KOPT-K1 (cell line): ENCODE measurements around the gene HTR3E.
"Not testable (repeated sequence)": the region's sequence is repeated elsewhere in the genome, so short reads cannot be mapped to it uniquely, and the experiment has no call there.

Experiments
- H3K27ac ChIP-seq: fragments of 200-600 bp; sonication (generic); 2 replicates; pipeline ENCODE4 v1.5.1; 2016; ENCODE audit warnings: antibody characterized with exemption, mild to moderate bottlenecking, low read depth, low read length; ENCODE audit not compliant: poor library complexity, severe bottlenecking
- H3K36me3 ChIP-seq: fragments of 200-600 bp; sonication (generic); 2 replicates; pipeline ENCODE4 v1.5.1; 2017; ENCODE audit warnings: antibody characterized with exemption, mild to moderate bottlenecking, low read length, moderate library complexity; ENCODE audit not compliant: insufficient read depth
- H3K9me3 ChIP-seq: fragments of 200-600 bp; sonication (generic); 2 replicates; pipeline ENCODE4 v1.5.1; 2017; ENCODE audit warnings: antibody characterized with exemption, low read length, mild to moderate bottlenecking; ENCODE audit not compliant: insufficient read depth, poor library complexity, severe bottlenecking

The HTR3E gene, protein sequence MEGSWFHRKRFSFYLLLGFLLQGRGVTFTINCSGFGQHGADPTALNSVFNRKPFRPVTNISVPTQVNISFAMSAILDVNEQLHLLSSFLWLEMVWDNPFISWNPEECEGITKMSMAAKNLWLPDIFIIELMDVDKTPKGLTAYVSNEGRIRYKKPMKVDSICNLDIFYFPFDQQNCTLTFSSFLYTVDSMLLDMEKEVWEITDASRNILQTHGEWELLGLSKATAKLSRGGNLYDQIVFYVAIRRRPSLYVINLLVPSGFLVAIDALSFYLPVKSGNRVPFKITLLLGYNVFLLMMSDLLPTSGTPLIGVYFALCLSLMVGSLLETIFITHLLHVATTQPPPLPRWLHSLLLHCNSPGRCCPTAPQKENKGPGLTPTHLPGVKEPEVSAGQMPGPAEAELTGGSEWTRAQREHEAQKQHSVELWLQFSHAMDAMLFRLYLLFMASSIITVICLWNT

GRCh38 chr3:184096811-184097383, at the start of gene HTR3E:
TSS of gene HTR3E (plus strand) at chr3:184097064. CDS start at chr3:184097530, 466 bp downstream.
- H3K36me3 ChIP-seq = no peaks in the 10 kb centered on the region
- H3K27ac ChIP-seq = no peak within 1 kb of the TSS
- H3K9me3 ChIP-seq = peaks cover 15% of the 10 kb centered on the region

DNA sequence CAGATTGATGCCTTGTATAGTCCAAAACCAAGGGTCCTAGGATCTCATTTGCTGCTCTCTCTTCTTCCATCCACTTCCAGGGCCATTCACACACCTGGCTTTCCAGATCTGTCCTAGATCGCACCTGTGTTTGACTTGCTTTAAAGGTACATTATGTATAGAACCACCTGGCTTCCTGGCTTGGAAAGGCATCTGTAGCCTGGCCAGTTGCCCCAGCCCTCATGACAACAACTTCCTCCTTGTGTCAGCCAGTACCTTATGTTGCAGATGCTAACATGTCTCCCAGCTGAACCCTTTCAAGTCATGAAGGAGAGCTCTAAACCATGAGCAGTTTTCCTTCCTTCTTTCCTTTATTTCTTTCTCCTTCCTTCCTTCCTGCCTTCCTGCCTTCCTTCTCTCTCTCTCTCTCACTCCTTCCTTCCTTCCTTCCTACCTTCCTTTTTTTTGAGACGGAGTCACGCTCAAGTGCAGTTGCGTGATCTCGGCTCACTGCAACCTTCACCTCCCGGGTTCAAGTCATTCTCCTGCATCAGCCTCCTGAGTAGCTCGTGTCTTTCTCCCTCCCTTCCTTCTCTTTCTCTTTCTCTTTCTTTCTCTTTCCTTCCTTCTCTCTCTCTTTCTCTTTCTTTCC, 46.5 kb upstream of the HTR3E start:
- no peaks in the 10 kb centered on the region for H3K9me3 ChIP-seq
- no peak overlapping the region for H3K27ac ChIP-seq
- H3K36me3 ChIP-seq = no peaks in the 10 kb centered on the region

DNA sequence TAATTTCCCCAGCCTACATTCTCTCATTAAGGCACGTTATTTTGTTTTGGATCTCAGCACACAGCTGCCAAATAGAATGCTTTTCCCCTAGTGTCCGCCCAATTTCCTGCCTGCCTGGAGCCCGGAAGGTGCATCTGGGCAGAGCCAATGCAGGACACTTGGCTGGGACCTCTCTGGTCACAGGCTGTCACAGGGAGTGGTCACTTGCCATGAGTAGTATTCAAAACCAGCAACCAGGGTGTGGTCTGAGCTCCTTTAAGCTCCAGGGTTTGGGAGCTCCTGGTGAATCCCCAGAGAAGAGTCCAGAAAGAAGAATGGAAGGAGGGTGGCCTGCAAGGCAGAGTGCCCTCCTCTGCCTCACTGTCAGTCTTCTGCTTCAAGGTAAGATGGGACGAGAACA, 44.1 kb upstream of the HTR3E start, which contains the start of gene HTR3C:
HTR3C (plus strand) TSS at position 281 of the 400 bp plus-strand sequence; CDS start at position 315, 34 bp downstream.
- no peaks in the 10 kb centered on the region for H3K36me3 ChIP-seq
- H3K9me3 ChIP-seq = no peaks in the 10 kb centered on the region
- no peak within 1 kb of the TSS for H3K27ac ChIP-seq

- Histone ChIP-seq H3K27ac (no peak overlapping the region), H3K9me3 (no peaks in the 10 kb centered on the region), H3K36me3 (no peaks in the 10 kb centered on the region)
Measured at GRCh38 chr3:184058029-184058428, 38.8 kb upstream of the HTR3E start.

GRCh38 chr3:184059424-184059823, 37.4 kb upstream of the HTR3E start:
- Histone ChIP-seq H3K36me3 (no peaks in the 10 kb centered on the region), H3K27ac (no peak overlapping the region), H3K9me3 (no peaks in the 10 kb centered on the region)

DNA sequence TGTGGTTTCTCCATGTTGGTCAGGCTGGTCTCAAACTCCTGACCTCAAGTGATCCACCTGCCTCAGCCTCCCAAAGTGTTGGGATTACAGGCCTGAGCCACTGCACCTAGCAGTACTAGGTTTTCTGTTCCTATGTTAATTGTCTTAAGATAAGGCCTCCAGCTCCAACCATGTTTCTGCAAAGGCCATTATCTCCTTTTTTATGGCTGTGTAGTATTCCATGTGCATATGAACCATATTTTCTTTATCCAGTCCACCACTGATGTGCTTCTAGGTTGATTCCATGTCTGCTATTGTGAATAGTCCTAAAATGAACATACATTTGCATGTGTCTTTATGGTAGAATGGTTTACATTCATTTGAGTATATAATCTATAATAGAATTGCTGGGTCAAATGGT, 34.2 kb upstream of the HTR3E start:
- no peaks in the 10 kb centered on the region for H3K36me3 ChIP-seq
- H3K9me3 ChIP-seq = no peaks in the 10 kb centered on the region
- no peak overlapping the region for H3K27ac ChIP-seq

DNA sequence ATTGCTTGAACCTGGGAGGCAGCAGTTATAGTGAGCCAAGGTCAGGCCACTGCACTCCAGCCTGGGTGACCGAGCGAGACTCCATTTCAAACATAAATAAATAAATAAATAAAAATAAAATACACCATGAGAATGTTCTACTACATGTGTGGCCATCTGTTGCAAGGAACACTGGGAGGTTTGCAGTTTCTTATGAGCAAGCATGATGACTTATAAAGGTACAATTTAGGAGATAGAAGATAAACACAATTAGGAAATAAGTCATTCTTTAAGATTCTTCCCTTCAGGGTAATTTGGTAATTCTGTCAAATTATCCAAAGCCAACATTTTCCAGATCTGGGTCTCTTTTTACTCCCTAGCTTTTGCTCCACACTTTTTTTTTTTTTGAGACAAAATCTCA, 30.7 kb upstream of the HTR3E start:
- H3K27ac ChIP-seq = no peak overlapping the region
- H3K36me3 ChIP-seq = no peaks in the 10 kb centered on the region
- H3K9me3 ChIP-seq = peaks cover 13% of the 10 kb centered on the region

GRCh38 chr3:184067573-184068055, 29.2 kb upstream of the HTR3E start:
- H3K9me3 ChIP-seq = peaks cover 17% of the 10 kb centered on the region
- H3K36me3 ChIP-seq = no peaks in the 10 kb centered on the region
- H3K27ac ChIP-seq = no peak overlapping the region

GRCh38 chr3:184068344-184068743, 28.5 kb upstream of the HTR3E start:
- Histone ChIP-seq H3K9me3 (peaks cover 17% of the 10 kb centered on the region), H3K27ac (no peak overlapping the region), H3K36me3 (no peaks in the 10 kb centered on the region)

- H3K9me3 ChIP-seq = peaks cover 17% of the 10 kb centered on the region
- H3K27ac ChIP-seq, H3K36me3 ChIP-seq: not testable (repeated sequence)
Measured at GRCh38 chr3:184071142-184071541, 25.7 kb upstream of the HTR3E start.

- Histone ChIP-seq H3K36me3 (no peaks in the 10 kb centered on the region), H3K9me3 (peaks cover 17% of the 10 kb centered on the region), H3K27ac (no peak overlapping the region)
Measured at GRCh38 chr3:184073621-184074020, 23.2 kb upstream of the HTR3E start.

DNA sequence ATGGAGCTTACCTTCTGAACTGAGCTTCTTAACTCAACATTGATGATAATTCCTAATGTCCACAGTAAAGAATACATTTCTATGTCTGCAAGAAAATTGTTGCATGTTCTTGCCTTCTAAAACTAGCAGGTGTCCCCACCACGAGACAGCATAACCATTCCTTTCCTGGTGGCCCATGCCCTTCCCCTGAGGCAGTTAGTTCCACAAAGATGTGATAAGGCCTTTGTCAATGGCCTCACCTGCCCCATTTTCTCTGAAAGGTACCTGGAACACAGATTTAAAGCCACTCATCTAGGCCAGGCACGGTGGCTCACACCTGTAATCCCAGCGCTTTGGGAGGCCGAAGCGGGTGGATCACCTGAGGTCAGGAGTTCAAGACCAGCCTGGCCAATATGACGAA, 21.0 kb upstream of the HTR3E start:
- H3K36me3 ChIP-seq = no peaks in the 10 kb centered on the region
- H3K27ac ChIP-seq = no peak overlapping the region
- H3K9me3 ChIP-seq = peaks cover 8% of the 10 kb centered on the region

GRCh38 chr3:184077881-184078280, 19.0 kb upstream of the HTR3E start:
- Histone ChIP-seq H3K36me3 (no peaks in the 10 kb centered on the region), H3K9me3 (no peaks in the 10 kb centered on the region), H3K27ac (no peak overlapping the region)

DNA sequence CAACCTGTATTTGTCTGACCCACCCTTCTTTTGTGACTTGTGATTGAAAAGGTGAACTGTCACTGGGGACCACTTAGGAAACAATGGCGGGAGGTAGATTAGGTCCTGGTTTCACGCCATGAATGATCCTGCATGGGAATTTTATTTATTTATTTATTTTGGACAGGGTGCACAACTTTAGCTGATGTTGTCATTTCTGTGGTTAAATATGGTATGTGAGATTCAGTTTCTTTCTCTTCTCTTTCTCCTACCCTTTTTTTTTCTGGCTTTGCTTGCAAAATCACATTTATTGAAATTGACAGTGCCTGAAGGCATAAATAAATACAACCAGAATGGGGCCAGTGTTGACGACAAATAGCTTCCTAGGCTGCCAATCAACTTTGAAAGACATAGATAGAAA, 18.0 kb upstream of the HTR3E start:
- Histone ChIP-seq H3K27ac (no peak overlapping the region), H3K9me3 (no peaks in the 10 kb centered on the region), H3K36me3 (no peaks in the 10 kb centered on the region)

DNA sequence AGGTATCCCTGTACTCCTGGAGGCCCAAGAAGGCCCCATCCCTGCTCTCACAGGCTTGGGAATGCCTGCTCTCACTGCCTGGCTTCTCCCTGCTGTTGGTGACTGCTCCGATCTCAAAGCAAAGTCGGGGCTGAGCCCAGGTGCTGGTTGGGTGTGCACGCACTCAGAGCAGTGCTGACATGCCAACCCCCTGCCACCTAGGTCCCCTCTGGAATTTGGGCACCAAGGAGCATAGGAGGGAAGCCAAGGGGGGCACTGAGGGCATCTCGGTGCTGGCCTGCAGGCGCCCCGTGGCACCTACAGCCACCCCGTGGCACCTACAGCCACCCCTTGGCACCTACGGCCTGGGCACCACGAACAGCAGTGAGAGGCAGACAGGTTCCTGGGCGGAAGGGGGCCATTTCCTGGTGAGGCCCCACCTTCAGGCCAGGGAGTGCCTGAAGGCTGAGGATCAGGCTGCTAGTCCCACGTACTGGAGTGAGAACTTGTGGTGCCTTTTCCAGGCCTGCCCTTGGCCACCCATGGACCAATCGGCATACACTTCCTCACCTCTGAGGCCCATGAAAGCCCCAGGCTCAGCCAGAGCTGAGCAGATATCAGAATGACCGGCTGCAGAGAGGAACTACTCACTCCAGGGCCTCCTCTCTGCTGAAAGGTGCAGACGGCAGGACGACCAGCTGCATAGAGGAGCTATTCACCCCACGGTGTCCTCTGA, 15.6 kb upstream of the HTR3E start:
- no peaks in the 10 kb centered on the region for H3K36me3 ChIP-seq
- H3K9me3 ChIP-seq = no peaks in the 10 kb centered on the region

More for the DNA sequence above, 15.6 kb upstream of the HTR3E start:
- no peak overlapping the region for H3K27ac ChIP-seq
